Measurements from ENCODE around the gene MYRF. TPM values are rescaled to one million over a fixed set of nuclear protein-coding genes. Genes with fewer than 3 reads are reported as not detected.
A peak's percentile ranks its signal among the peaks of the same experiment; 100 is the strongest.

MYRF gene
- total RNA-seq, 2 experiments from 2014 or later = 0.97 to 1.6 TPM

GRCh38 chr11:61757213-61757862 is 4.9 kb downstream of the MYRF start:
- ChIA-PET CTCF (interaction anchor here (1.1 to 1.5 kb wide), 2 partner anchors 8 to 10 kb away, joined by 3 read pairs; no protein-coding TSS in a partner anchor), POLR2A (no interaction called here)
- Mint-ChIP-seq H3K27ac (peak overlapping the region; percentile 85), H3K9me3 (no peaks in the 10 kb centered on the region), H3K4me3 (no peak overlapping the region), H3K36me3 (ENCODE audit: low read depth) (no peaks in the 10 kb centered on the region), H3K4me1 (ENCODE audit: low read depth) (peaks cover 19% of the 10 kb centered on the region), H3K27me3 (peaks cover 11% of the 10 kb centered on the region)
- DNase-seq (no peak), ATAC-seq (no peak)
- no peak for TF ChIP-seq CTCF (IDR thresholded peaks at IDR 0.05)
- intact Hi-C loops (cut with micrococcal nuclease) = no loop called here

GRCh38 chr11:61760946-61761345 is 8.5 kb downstream of the MYRF start:
- DNase-seq (no peak), ATAC-seq (no peak)
- Mint-ChIP-seq H3K9me3 (no peaks in the 10 kb centered on the region), H3K4me1 (ENCODE audit: low read depth) (peaks cover 11% of the 10 kb centered on the region), H3K36me3 (ENCODE audit: low read depth) (no peaks in the 10 kb centered on the region), H3K27ac (no peak overlapping the region), H3K4me3 (no peak overlapping the region), H3K27me3 (no peaks in the 10 kb centered on the region)
- CTCF ChIA-PET = interaction anchor here (1.5 to 2.1 kb wide), 3 partner anchors 14 to 321 kb away, joined by 4 to 6 read pairs (median 5); no protein-coding TSS in a partner anchor
- POLR2A ChIA-PET = no interaction called here
- no peak for TF ChIP-seq CTCF (IDR thresholded peaks at IDR 0.05)
- intact Hi-C loops (cut with micrococcal nuclease) = no loop called here

GRCh38 chr11:61761440-61762222 is 9.2 kb downstream of the MYRF start:
- Mint-ChIP-seq H3K27ac (no peak overlapping the region), H3K36me3 (ENCODE audit: low read depth) (no peaks in the 10 kb centered on the region), H3K4me1 (ENCODE audit: low read depth) (peaks cover 5% of the 10 kb centered on the region), H3K4me3 (no peak overlapping the region), H3K9me3 (no peaks in the 10 kb centered on the region), H3K27me3 (no peaks in the 10 kb centered on the region)
- no peak for TF ChIP-seq CTCF (IDR thresholded peaks at IDR 0.05)
- intact Hi-C loops (cut with micrococcal nuclease) = no loop called here
- ATAC-seq (no peak), DNase-seq (no peak)
- POLR2A ChIA-PET = no interaction called here
- CTCF ChIA-PET = interaction anchor here (1.4 to 2.1 kb wide), 4 partner anchors 8 to 320 kb away, joined by 3 to 6 read pairs (median 4); no protein-coding TSS in a partner anchor

- Mint-ChIP-seq H3K27ac (no peak overlapping the region), H3K27me3 (no peaks in the 10 kb centered on the region), H3K4me1 (ENCODE audit: low read depth) (peaks cover under 1% of the 10 kb centered on the region), H3K4me3 (no peak overlapping the region), H3K9me3 (no peaks in the 10 kb centered on the region), H3K36me3 (ENCODE audit: low read depth) (no peaks in the 10 kb centered on the region)
- TF ChIP-seq CTCF (IDR thresholded peaks at IDR 0.05) = no peak
- ATAC-seq (no peak), DNase-seq (no peak)
- CTCF ChIA-PET = interaction anchor here (1.4 to 2.1 kb wide), 4 partner anchors 9 to 320 kb away, joined by 3 to 6 read pairs (median 4); no protein-coding TSS in a partner anchor
- POLR2A ChIA-PET = no interaction called here
- intact Hi-C loops (cut with micrococcal nuclease) = no loop called here
Observed at GRCh38 chr11:61762223-61762615, 9.8 kb downstream of the MYRF start.

- ATAC-seq (no peak), DNase-seq (no peak)
- Mint-ChIP-seq H3K27ac (no peak overlapping the region), H3K36me3 (ENCODE audit: low read depth) (no peaks in the 10 kb centered on the region), H3K27me3 (no peaks in the 10 kb centered on the region), H3K9me3 (no peaks in the 10 kb centered on the region), H3K4me1 (ENCODE audit: low read depth) (no peaks in the 10 kb centered on the region), H3K4me3 (no peak overlapping the region)
- ChIA-PET POLR2A (no interaction called here), CTCF (interaction anchor here (1.4 to 2.1 kb wide), 4 partner anchors 10 to 319 kb away, joined by 3 to 6 read pairs (median 4); no protein-coding TSS in a partner anchor)
- intact Hi-C loops (cut with micrococcal nuclease) = no loop called here
- TF ChIP-seq CTCF (IDR thresholded peaks at IDR 0.05) = no peak
Observed at GRCh38 chr11:61762798-61763197, 10.4 kb downstream of the MYRF start.
